Stimulated activated CD4-positive, alpha-beta T cell treated with anti-CD3 and anti-CD28 coated beads, Interleukin-1b, Interleukin-23, amount 100 ng/mL, for 1 hour (primary cell): ENCODE measurements around the gene EGFL7.

Experiments used
- DNase-seq, 2 donors: peaks; one replicate each; pipeline ENCODE4 v3.0.0-alpha.2; 2020; ENCODE audit warnings: low read depth in 2 of 2

EGFL7 gene

GRCh38 chr9:136685790-136686533 is 23.2 kb downstream of the EGFL7 start:
- DNase-seq, result no peak

GRCh38 chr9:136686534-136686793 is 23.7 kb downstream of the EGFL7 start:
- no peak for DNase-seq

GRCh38 chr9:136686794-136687711 is 24.3 kb downstream of the EGFL7 start, which contains the start of gene AGPAT2:
AGPAT2 (minus strand) TSS chr9:136687457; CDS start chr9:136687357, 100 bp downstream.
- DNase-seq, result peak in 1 of 2 donors; percentile 46

- no peak for DNase-seq
Measured at GRCh38 chr9:136687721-136688223, 25.1 kb downstream of the EGFL7 start.

DNA sequence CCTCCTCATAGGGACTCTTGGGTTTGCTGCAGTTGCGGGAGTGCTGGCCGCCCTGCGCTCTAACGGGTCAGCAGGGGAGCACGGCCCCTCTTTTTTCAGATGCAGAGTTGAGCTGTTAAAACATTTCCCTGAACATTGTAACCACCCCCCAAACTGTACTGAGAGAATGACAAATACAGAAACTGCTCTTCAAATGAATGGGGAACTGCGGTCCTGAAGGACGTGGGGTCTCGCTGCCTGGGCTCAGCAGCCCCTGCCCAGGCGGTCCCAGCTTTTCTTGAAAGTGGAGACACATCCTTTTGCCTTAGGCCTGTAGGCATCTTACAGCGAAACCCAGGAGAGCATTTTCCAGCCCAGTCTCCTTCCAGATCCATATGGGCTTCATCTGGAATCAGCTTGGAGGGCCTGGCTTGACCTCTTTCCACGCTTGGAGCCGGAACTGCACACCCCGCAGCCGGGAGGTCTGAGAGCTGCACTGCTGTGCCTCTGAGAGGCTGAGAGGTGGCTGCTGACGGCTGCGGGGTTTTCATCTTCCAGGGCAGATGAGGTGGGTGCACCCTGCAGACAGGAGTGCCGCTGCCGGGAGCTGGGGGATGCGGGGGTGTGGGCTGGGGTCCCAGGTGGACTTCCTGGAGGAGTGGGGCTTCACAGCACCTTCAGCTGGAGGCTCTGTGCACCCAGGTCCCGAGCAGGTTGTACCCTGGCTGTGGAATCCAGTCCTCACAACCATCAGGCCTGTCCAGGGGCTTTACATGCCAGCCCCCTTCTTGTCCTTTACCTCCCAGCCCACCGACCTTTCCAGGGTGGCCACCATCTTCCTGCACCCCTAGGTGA is 25.8 kb downstream of the EGFL7 start:
- no peak for DNase-seq

DNA sequence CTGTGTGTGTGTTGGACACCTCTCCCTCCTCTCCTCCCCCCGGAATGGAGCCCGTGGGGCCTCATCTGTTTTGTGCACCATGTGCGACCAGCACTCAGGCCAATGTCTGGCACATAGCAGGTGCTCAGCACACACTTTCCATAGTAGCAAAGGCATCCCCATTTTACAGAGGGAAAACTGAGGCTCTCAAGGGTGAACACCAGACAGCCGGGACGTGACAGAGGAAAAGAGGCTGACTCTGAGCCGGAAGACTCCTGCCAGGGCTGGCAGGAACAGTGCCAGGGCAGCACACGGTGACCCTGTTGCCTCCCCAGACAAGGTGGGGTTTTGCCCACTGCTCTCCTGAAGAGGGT is 26.4 kb downstream of the EGFL7 start:
- no peak for DNase-seq

DNA sequence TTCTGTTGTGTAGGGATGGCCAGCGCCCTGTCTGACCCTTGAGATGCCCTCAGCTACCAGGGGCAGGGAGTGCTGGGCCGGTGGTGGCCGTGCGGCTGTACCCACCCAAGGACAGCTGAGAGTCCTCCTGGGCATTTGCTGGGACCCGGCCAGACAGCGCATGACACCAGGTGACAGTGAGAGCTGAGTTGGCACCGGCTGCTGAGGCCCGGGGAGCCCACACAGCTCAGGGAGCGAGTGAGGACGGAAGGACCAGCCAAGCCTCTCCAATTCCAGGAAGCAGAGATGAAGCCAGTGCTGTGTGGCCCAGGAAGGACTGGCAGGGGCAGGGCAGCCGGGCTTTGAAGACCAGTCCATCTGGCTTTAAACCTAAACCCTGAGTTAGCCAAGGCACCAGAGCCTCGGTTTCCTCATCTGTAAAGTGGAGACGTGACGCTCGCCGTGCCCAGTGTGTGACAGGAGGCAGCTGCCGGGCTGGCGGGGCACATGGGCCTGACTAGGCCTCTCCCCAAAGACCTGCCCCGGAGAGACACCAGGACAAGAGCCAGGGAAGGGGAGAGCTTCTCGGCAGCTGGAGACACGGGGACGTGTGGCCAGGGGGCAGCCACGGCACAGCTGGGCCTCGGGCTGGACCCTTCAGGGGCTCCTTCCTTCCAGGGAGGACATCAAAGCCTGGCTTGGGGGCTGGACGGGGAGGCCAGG is 27.5 kb downstream of the EGFL7 start:
- DNase-seq, result no peak

- DNase-seq, result no peak
Measured at GRCh38 chr9:136690806-136691261, 28.1 kb downstream of the EGFL7 start.

GRCh38 chr9:136691316-136692184 is 28.8 kb downstream of the EGFL7 start:
- DNase-seq, result no peak

GRCh38 chr9:136692185-136693134 is 29.7 kb downstream of the EGFL7 start:
- DNase-seq, result no peak

DNA sequence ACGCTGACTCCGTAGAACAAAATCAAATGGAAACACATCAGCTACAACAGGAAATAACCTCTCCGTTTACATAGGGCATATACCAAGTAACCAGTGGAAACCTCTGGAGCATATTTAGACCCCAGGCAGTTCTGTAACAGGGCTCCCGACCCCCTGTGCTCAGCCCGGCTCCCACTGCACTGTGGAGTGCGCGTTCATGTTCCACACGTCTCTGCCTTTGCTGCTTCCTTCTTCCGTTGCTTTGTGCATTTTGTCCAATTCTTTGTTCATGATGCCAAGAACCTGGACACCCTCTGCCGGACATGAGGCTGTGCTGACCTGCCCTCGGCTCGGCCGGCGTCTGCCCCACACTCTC is 30.4 kb downstream of the EGFL7 start:
- no peak for DNase-seq

- no peak for DNase-seq
Measured at GRCh38 chr9:136693490-136694162, 30.9 kb downstream of the EGFL7 start.

- no peak for DNase-seq
Measured at GRCh38 chr9:136694163-136694871, 31.6 kb downstream of the EGFL7 start.

- DNase-seq, result no peak
Measured at GRCh38 chr9:136694872-136695247, 32.1 kb downstream of the EGFL7 start.

DNA sequence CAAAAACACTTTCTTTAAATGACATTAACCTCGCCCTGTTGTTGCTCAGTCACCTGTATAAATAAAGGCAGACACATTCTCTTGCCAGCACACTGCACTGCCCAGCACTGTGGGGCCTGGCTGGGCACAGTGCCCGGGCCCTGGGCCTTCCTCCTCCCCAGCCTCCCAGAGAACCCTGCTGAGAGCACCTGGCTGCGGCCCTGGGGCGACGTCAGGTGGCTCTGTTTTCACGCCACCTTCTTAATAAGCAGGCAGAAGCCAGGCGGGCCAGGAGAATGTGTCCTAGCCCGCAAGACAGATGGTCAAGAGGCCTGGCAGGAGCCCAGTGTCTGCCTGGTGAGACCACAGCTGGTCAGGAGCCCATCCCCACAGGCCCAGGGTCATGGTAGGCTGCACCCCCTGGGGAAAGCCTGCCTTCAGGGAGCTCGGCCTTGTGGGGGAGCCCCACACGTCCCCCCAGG is 32.7 kb downstream of the EGFL7 start:
- DNase-seq, result no peak

- no peak for DNase-seq
Measured at GRCh38 chr9:136695955-136696354, 33.2 kb downstream of the EGFL7 start.

DNA sequence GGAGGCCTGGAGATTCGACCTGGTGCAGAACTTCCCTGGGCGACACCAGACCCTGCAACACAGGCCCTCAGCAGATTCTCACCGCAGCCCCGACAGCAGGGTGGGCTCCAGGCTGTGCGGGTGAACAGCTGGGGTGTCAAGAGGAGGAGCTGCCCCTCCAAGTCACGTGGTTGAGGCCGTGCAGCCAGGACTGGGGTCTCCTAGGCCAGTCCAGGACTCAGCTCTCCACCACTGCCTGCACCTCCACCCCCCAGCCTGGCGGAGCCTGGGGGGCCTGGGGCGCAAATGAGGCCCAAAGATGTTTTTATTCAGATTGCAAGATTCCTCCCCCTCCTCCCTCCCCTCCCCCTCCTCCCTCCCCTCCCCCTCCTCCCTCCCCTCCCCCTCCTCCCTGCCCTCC is 33.8 kb downstream of the EGFL7 start:
- no peak for DNase-seq
